Activated gamma-delta T cell treated with anti-CD3 and anti-CD28 coated beads, Interleukin-2, amount 50 U/mL, for 16 hours (primary cell): ENCODE results near the gene CES4A.
"Not testable (repeated sequence)": the region's sequence is repeated elsewhere in the genome, so short reads cannot be mapped to it uniquely, and the experiment has no call there.

ENCODE experiments used
- DNase-seq: peaks from one replicate; pipeline ENCODE4 v3.0.0-alpha.2; 2020; ENCODE audit warnings: low read depth

CES4A gene

DNA sequence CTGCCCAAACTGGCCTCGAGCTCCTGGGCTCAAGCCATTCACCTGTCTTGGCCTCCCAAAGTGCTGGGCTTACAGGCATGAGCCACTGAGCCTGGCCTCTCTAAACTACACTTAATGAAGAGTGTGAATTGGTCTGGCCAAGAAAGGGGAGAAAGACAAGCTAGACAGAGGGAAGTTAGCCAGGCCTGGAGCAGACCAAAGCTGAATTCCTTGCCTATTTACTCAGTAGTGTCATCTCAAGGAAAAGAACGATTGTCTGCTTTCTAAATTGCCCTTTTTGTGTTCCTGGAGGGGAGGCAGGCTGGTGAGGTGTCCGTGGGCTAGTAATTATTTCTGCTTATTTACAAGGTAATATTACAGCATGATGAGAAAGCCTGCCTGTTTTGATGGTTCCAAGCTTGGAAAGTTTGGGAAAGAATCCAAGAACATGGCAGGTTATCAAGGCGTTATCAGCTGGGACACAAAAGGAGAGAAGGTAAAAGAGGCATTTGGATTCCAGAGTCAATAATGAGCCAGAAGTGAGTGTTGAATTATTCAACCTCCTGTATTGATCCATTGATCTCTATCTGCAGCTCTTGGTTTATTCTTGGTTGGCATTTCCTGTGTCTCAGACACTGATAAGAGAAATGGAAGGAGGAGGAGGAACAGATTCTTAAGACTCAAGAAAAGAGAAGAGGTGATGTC, 34.3 kb downstream of the CES4A start:
- DNase-seq, result no peak

DNA sequence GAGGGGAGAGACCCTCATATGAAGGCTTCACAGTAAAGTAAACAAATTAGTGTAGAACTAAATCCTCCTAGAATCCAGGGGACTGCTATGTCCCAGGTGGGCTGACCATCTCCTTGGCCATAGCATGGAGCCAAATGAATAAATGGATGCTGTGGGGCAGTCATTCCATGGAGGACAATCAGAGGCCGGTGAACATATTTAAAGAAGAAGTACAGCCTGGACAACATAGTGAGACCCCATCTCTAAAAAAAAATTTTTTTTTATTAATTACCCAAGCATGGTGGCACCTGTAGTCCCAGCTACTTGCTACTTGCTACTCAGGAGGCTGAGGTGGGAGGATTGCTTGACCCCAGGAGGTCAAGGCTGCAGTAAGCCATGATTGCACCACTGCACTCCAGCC, 35.3 kb downstream of the CES4A start:
- DNase-seq, result no peak

DNA sequence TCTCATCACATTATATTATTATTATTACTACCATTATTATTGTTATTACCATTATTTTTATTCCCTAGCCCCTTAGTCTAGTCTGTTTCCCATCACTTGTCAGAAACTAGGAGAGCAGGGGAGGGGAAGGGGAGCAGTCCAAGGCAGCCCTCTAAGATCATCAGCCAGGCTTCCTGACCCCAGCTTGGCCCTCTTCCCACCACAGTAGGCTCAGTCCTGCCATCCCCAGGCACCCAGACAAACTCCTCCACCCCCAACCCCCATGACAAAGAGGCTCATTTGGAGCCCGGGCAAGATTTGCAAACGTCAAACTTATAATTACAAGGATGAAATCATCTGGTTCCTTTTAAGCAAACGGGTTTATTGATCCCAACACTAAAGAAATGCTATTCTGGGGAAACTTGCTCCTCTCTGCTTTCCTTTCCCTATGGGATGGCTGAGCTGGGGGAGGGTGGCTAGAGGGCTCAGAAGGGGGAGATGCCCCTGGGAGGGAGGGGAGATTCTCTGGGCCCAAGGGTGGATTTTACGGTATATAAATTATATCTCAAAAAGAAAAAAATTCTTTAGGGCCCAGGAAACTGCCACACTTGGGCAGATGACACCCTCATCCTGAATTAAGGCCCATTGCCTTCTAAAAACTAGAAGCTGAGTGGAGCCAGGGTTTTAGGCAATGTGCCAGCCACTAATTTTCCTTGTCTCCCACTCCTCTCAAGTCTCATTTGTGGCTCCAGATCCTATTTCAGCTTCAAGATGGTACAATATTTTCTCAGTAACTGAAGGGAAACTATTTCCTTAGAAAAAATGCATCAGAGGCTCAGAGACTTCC, 36.2 kb downstream of the CES4A start:
- no peak for DNase-seq

DNA sequence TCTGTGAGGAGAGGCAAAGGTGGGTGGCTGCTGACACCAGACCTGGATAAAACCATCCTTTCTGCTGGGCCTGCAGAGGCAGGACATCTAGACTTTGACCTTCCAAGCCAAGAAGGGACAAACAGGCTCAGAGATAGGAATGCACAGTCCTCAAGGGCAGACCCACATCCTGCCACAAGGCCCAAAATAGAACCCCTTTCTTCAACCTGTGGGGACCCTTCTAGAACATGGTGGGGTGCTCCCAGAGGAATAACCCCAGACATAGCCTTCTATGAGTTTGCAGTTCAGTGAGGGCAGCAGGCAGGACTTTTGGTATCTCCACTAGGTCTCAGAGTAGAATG, 36.8 kb downstream of the CES4A start:
- no peak for DNase-seq

DNA sequence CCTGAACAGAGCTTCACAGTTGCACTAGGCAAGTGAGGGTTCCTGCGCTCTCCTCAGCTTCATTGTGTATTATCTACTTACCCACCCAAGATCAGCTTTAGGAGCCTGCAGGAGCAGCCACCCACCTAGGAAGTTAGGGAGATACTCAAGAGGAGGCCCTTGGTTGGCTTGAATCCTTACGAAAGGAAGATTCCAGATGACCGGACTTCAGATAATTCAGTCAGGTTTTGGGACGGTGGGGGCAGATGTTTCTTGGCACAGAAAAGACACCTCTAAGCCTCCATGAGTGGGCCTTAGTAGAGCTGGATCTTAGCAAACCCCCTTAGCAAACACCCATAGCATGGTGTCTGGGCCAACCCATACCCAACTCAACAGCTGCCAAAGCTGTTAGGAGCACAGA, 38.2 kb downstream of the CES4A start:
- no peak for DNase-seq

DNA sequence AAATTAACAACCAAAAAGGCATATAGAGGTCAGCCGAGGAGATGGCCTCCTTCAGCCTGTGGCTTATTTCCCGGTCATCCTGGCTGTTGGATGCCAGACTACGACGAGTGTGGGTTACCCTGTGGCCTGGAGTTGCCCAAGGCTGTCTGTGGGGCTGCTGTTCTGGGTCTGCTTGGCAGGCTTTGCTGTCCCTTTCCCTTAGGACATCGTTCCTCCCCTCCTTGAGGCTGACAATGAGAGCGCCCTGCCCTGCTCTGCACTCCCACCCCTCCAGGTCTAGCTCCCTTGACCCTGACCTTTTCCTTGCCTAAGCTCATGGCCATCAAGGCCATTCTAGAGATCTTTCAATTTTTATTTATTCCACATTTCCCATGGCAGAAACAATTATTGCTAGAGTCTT, 38.7 kb downstream of the CES4A start:
- no peak for DNase-seq

DNA sequence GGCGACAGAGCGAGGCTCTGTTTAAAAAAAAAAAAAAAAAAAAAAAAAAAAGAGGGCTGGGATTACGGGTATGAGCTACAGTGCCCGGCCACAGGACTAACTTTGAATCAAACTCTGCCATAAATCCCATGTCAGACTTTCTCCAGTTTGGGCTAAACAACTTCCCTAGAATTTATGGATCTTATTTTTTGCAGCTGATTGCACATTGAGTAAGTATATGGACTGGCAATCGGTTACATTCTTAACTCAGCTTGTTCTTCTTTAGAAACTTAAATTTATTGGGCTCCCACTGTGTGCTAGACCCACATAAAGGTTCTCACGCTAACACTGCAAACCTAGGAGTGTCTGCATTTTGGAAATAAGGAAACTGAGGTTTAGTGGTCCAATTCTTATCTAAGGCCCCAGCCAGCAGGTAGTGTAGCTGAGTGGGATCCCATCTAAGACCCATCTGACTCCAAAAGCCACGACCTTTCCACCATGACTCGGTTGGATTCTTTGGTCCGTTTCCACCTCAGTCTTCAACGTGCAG, 39.8 kb downstream of the CES4A start:
- no peak for DNase-seq

DNA sequence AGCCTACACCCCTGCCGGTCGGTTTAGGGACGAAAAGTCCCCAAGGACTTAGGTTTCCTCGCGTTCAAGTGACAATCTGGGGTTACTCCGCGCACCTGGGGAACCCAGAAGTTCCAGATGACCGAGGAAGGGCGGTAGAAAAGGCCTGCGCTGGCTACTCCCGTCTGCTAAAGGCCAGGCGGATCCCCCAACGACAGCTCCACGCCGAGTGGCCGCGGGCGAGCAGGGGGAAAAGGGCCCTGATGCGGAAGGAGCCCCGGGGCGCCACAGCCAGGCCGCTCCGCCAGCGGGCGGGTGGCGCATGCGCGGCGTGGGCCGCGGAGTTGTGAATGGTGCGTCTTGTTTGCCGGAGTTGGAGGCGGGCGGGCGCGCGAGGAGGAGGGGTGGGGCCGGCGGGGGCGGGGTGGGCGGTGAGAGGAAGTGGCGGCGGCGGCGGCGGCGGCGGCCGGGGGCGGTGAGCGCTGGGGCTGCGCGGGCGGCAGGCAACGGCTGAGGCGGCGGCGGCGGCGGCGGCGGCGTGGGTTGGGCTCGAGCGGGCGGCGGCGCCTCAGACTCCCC, 40.4 kb downstream of the CES4A start, which contains the start of gene CBFB:
CBFB (plus strand) TSS at position 454 of the 558 bp plus-strand sequence. CDS start 259 bp downstream, outside the sequence.
- peak; percentile 88 for DNase-seq

DNA sequence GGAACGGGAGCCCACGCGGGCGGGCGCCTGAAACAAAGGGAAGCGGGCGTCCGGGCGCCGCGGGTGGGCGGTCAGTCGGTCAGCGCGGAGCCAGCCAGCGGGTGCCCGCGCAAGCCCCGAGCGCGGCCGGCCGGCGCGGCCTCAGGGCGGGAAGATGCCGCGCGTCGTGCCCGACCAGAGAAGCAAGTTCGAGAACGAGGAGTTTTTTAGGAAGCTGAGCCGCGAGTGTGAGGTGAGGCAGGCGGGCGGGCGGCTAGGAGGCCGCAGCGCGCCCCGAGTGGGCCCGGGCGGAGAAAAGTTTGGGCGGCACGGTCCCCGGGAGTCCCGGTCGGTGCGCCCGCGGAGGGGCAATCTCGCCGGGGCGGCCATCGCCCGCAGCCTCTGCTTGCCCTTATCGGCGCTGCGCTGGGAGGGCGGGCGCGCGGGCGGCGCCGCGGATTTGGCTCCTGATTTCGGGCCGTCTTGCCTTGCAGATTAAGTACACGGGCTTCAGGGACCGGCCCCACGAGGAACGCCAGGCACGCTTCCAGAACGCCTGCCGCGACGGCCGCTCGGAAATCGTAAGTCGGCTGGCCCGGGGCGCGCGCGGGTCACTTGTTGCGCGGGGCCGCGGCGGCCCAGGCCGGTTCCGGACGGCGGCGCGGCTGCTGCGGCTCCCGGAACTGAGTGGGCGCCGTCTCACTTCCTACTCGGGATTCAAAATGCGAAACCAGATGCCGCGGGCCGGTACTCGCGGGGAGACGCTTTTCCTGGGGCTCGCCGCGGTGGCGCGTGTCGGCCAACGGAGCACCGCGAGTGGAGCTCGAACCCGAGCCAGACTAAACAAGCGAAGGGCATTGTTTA, 41.1 kb downstream of the CES4A start:
- peak; percentile 31 for DNase-seq

DNA sequence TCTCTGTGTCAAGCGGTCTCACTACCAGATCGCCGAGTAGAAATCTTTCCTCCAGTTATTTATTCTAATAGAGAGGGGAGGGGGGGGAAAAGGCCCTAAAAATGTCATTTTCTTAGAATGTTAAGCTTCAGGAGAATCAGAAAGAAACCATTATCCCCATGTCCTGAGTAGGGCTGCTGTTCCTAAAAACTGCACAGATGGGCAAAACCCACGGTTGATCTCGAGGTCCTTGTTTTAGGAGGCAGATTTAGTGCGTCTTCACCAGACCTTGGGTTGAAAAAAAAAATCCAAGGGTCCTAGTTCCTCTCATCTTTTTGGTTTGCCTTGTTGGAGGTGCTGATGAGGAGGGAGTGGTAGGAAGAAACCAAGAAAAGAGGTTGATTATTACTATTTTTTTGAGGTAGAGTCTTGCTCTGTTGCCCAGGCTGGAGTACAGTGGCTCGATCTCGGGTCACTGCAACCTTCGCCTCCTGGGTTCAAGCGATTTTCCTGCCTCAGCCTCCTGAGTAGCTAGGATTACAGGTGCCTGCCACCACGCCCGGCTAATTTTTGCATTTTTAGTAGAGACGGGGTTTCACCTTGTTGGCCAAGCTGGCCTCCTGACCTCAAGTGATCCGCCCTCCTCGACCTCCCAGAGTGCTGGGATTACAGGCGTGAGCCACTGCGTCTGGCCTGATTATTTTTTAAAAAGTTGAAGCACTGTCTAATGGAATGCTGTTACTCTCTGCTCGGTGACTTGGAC, 42.0 kb downstream of the CES4A start:
- no peak for DNase-seq

DNA sequence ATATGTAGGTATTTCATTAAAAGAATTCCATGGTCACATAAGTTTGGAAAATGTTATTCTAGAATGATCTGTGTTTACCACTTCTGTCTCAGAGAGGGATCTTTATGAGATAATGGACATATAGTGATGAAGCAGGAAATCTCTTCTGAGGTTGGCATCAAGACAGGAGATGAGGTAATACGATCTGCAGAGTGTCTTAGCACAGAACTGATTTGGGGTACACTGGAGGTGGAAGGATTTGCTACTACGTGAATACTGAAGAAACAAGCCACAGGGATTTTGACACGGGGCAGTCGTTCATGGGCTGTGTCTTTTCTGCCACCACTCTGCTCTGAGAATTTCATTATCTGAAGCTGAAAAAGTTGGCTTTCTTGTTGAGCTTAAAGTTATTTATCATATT, 46.1 kb downstream of the CES4A start:
- no peak for DNase-seq

DNA sequence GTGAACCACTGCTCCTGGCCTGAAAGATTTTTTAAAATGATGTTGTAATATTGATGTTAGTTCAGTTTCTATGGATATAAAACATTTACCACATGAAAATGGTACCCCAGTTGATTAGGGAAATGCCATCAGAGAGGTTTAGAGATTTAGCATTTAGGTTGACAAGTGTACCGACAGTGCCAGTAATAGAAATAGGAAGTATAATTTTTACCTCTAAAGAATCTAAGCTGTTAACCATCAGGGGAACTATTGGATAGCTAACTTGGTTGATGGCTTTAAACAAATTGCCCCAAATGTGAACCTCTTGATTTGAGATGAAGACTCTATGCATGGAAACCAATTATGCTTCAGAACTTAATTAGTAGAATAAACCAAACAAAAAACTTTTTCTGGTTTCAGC, 47.0 kb downstream of the CES4A start:
- DNase-seq, result no peak

DNA sequence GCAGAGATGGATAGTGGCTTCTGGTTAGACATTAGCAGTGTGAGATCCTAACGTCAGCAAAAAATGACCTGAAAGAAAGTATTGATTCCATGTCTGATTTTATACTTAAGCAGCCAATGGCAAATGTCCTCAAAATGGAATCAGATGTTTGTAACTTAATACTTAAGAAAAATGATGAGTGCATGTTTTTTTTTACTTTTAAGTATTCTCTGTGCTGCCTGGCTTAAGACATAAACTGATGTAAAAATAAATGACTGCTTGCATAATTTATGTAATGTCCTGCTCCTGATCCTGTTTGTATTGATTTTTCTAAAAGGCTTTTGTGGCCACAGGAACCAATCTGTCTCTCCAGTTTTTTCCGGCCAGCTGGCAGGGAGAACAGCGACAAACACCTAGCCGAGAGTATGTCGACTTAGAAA, 47.9 kb downstream of the CES4A start:
- DNase-seq, result no peak

DNA sequence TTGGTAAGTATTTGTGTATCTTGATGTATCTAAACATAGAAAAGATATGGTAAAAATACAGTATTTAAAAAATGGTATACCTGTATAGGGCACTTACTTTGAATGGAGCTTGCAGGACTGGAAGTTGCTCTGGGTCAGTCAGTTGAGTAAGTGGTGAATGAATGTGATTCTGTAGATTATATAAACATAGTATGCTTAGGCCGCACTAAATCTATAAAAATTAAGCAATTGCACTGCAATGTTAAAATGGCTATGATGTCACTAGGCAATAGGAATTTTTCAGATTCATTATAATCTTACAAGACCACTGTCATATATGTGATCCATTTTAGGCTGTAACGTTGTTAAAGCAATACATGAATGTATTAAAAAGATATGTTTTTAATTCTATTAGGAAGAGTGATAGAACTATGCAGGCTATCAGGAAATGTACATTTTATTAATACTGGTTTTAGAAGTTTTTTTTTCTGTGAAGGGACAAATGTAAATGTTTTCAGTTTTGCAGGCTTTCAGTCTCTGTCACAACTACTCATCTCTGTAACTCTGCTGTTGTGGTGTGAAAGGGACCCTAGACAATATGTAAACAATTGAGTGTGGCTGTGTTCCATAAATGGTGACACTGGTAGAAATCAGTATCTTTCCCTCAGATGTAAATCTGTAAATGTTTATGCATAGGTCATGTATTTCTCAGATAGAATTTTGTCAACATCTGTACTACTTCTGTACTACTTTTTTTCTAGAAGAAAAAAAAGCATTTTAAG, 51.1 kb downstream of the CES4A start:
- no peak for DNase-seq

DNA sequence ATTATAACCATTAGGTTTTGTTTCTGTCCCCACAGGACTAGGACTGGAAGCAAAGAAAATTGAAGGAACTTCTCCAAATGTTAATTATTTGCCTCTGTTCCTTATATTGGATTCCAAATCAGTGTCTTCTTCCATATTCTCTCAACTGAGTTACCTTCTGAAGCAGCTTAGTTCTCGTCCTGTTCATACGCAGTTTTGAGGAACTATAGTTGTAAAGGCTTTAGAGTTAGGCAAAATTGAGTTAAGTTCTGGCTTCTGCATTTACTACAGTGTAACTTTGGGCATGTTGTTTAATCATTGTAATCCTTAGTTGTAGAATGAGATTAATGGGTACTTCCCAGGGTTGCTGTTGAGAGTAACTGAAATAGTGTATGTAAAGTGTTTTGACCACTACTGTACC, 51.8 kb downstream of the CES4A start:
- no peak for DNase-seq

DNA sequence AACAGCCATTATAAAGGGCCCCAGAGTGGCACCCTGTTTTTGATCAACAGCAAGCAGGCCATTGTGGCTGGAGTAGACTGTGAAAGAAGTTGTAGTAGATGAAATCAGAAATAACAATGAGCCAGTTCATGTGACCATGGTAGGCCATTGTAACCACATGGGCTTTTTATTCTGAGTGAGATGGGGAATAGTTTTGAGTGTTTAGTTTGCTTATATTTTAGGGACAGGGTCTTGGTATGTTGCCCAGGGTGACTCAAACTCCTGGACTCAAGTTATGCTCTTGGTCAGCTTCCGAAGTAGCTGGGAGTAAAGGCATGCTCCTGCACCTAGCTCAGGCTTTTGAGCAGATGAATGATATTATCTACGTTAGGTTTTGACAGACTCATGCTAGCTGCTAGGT, 52.5 kb downstream of the CES4A start:
- no peak for DNase-seq

DNA sequence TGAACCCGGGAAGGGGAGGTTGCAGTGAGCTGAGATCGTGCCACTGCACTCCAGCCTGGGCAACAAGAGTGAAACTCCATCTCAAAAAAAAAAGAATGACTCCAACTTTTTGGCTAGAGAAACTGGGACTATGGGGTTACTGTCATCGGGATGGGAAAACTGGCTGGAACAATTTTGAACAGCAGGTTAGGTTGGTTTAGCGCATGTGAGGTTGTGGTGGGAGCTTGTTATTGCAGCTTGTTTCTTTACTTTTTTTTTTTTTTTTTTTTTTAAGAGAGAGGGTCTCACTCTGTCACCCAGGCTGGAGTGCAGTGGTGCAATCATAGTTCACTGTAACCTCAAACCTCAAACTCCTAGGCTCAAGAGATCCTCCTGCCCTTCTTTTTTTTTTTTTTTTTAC, 53.1 kb downstream of the CES4A start:
- DNase-seq, result not testable (repeated sequence)

DNA sequence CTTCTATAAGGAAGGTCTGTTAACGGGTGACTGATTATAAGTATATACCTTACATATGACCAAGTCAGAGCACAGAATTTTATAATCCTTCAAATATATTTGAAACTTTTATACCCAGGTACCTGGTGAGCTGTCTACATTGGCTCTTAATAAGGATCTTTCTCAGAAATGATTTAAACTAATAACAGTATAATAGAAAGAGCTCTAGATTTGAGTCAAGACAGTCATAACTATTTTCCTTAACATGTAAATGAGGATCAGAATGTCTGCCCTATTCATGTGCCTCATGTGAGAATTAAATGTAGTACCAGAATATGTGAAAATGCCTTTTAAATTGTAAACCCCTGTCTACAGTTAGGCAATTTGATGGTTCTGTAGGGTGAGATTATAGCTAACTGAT, 55.0 kb downstream of the CES4A start:
- DNase-seq, result no peak

DNA sequence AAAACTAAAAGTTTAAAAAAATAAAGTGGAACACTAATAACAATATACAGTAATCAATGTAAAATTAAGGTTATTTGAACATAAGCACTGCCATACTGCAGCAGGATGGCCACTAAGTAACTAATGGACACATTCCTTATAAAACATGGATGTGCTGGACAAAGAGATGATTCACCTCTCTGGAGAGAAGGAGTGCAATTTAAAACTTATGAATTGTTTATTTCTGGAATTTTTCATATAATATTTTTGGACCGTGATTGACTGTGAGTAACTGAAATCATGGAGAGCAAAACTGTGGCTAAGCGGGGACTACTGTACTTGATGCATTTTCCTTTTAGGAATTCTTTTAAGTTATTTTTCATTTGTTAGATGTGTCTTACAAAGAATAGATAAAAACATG, 62.4 kb downstream of the CES4A start:
- DNase-seq, result no peak

DNA sequence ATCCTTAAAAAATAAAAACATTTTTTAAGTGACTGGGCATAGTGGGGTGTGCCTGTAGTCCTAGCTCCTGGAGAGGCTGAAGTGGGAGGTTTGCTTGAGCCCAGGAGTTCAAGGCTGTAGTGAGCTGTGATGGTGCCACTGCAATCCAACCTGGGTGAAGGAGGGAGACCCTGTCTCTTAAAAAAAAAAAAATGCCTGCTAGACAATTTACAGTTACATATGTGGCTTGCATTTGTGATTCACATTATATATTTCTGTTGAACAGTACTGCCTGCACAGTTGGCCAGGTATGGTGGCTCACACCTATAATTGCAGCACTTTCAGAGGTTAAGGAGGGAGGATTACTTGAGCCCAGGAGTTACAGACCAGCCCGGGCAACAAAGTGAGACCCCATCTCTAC, 64.0 kb downstream of the CES4A start:
- no peak for DNase-seq
